HG03045 (cell line): Measurements from ENCODE around the gene IZUMO1.
"Not testable (repeated sequence)": the region's sequence is repeated elsewhere in the genome, so short reads cannot be mapped to it uniquely, and the experiment has no call there.

Experiments
- ATAC-seq: cut with Tn5 transposase; IDR thresholded peaks from one replicate; pipeline ENCODE4 v1.9.1; 2021; ENCODE audit warnings: mild to moderate bottlenecking, moderate library complexity; ENCODE audit not compliant: unreplicated experiment

IZUMO1 gene

GRCh38 chr19:48746738-48747575 is at the start of gene IZUMO1:
Gene IZUMO1 (minus strand): TSS chr19:48746909. CDS start chr19:48745859, 1,050 bp downstream.
- no peak for ATAC-seq

DNA sequence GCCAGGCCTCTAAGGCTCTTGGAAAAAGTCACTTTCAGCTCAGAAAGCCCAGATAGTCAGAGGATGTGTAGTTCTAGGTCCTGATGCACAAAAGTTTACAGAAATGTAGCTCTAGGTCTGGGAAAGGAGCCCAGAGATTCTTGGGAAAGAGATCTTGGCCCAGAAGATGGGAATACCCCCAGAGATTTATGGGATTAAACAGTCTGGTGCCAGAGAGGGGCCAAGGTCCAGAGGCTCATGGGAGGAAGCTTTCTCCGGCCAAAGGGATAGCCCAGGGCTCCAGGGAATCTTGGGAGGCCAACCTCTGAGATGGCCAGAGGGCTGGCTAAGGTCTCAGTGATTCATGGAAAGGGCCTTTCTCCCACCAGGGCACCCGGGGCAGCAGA is 49.0 kb upstream of the IZUMO1 start:
- ATAC-seq = no peak

DNA sequence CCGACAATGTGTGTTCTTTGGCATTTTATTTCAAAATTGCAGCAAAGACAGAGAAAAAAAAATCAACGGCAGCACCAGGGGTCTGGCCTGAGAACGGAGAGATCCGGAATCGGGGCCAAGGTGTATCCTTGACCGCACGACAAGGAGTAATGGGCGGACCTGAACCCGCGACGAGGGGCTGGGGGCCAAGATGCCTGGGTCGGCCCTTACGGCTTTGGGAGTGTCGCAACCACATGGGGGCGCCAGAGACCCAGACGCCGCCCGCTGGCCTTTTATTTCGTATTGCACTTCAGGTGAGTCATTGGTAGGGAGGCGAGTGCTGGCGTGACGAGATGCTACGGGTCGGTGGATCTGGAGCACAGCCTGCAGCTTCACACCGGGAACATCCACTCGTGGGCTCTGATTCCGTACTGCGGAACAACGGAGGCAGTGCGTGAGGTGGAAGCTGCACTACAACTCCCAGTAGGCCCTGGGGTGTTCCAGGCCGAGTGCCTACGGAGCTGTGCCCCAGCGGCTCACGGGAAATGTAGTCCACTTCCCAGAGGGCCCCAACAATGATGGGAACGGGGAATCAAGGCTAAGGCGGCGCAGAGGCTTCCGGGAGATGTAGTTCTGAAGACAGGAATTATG is 48.5 kb upstream of the IZUMO1 start:
- peak; percentile 70 for ATAC-seq

GRCh38 chr19:48794291-48794690 is 47.6 kb upstream of the IZUMO1 start:
- no peak for ATAC-seq

DNA sequence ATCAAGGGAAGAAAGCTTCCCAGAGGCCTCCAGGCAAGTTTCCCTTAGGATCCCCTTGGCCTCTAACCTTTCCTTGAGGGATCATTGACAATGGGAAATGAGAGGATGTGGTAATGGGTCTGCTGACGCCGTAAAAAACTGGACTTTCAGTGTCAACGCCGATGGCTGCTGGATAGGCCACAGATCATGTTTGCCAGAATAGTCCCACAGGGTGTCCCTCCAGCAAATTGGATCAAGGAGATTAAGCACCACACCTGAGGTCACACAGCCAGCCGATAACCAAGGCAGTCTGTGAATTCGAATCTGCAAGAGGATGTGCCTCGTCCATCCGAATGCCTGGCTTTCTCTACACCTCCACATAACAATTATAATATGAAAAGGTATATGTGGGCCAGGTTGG is 46.6 kb upstream of the IZUMO1 start:
- no peak for ATAC-seq

- not testable (repeated sequence) for ATAC-seq
Observed at GRCh38 chr19:48787331-48787730, 40.6 kb upstream of the IZUMO1 start.

DNA sequence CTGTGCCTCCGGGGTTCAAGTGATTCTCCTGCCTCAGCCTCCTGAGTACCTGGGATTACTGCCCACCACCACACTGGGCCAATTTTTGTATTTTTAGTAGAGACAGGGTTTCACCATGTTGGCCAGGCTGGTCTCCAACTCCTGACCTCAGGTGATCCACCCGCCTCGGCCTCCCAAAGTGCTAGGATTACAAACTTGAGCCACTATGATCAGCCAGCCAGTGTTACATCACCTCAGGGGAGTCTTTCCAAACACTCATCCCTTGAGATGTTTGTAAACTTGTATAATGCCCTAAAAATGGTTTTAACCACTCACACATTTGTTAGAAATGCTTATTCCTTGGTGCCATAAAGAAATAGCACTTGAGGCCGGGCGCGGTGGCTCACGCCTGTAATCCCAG is 39.7 kb upstream of the IZUMO1 start:
- not testable (repeated sequence) for ATAC-seq

- no peak for ATAC-seq
Observed at GRCh38 chr19:48784527-48784926, 37.8 kb upstream of the IZUMO1 start.

DNA sequence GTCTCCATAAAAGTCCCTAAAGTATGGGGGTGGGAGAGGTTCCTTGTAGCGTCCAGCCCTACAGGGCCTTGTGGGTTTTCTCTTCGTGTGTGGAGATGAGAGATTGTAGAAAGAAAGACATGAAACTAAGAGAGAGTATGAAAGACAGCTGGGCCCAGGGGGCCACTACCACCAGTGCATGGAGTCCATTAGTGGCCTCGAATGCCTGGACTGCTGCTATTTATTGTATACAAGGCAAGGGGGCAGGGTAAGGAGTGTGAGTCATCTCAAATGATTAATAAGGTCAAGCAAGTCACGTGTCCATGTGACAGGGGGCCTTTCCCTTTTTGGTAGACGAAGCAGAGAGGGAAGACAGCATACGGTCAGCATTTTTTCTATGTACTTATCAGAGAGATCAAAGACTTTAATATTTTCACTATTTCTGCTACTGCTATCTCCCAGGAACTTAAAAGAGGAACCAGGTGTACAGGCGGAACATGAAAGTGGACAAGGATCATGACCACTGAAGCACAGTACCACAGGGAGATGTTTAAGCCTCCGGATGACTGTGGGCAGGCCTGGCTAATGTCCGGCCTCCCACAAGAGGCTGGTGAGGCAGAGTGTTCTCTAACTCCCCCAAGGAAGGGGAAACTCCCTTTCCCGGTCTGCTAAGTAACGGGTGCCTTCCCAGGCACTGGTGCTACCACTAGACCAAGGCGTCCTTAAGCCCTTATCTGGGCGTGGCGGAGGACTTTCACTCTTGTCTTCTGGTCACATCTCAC is 34.1 kb upstream of the IZUMO1 start:
- ATAC-seq = no peak

DNA sequence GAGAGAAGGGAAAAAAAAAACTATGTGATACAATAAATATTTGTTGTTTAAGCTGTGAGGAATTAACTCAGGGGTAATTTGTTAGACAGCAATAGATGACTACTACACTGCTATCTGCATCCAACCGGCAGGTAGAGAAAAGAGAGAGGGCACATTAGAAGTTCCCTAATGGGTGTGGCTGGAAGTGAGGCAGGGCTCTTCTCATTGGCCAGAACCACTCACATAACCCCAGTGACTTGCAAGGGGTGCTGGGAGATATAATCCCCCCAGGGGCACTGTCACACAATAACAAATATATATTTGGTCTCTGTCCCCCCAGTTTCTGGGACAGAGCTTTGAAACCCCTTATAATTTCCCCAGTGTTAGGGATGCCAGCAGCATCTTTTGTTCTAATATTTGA is 32.9 kb upstream of the IZUMO1 start:
- no peak for ATAC-seq

GRCh38 chr19:48777720-48778119 is 31.0 kb upstream of the IZUMO1 start:
- no peak for ATAC-seq

DNA sequence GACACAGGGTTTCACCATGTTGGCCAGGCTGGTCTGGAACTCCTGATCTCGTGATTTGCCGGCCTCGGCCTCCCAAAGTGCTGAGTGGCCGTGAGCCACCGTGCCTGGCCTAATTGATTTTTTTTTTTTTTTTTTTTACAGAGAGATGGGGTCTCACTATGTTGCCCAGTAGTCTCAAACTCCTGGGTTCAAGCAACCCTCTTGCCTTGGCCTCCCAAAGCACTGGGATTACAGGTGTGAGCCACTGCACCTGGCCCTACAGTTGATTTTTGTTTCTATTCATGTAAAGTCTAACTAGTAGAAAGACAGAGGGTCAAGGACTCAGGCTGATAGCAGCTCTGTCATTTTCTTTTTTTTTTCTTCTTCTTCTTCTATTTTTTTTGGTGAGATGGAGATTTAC is 30.4 kb upstream of the IZUMO1 start:
- no peak for ATAC-seq

GRCh38 chr19:48772503-48772953 is 25.8 kb upstream of the IZUMO1 start:
- no peak for ATAC-seq

DNA sequence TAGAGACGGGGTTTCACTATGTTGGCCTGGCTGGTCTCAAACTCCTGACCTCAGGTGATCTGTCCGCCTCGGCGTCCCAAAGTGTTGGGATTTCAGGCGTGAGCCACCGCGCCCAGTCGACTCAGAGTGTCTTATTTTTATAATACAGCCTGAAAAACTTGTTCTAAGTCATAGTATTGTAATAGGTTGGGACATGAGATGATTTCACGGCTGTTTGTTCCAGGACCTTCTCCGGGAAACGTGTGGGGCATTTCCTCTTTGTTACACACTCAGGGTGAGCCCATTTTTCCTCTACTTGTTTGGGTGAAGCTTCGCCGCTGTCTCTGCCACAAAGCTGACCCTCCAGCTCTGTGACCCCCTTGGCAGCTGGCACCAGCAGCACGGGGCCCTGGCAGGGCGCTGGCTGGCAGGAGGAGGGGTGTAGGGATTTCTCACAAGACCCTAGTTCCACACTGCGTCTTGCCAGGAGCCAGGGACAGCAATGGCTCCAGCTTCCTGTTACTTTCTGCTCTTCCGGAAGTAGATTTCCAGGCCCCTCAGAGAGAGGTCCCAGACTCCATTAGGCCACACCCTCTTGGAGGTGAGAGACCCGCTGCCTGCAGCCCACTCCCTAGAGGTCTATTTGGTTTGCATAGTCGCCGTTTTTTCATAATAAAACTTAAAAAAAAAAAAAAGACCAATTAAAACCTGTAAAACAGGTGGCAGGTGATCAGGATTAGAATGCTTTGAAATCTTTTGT is 24.2 kb upstream of the IZUMO1 start:
- ATAC-seq = no peak

- ATAC-seq = no peak
Observed at GRCh38 chr19:48770266-48770665, 23.6 kb upstream of the IZUMO1 start.

DNA sequence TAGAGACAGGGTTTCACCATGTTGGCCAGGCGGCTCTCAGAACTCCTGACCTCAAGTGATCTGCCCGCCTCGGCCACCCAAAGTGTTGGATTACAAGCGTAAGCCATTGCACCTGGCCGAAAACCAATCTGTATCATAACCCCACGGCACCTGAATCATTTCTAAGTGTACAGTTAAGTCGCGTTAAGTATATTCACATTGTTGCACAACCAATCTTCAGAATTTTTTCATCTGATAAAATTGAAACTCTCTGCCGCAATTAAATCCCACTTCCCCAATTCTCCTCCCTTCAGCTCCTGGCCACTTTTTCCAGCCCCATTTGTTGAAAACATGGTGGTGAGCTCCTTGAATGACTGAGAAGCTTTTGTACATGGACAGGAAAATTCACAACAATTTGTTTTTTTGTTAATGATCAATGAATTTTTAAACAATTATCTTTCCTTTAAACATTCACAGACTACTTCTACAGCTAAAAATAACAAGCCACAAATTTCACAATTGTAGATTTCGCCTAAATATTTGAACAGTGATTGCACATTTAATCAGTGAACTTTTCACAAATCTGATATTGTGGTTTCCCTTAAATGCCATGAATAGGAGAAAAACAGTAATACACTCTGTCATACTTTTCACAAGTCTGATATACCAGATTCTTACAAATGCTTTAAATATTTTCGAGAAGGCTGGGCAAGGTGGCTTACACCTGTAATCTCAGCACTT is 22.4 kb upstream of the IZUMO1 start:
- no peak for ATAC-seq

GRCh38 chr19:48768171-48768753 is 21.6 kb upstream of the IZUMO1 start:
- ATAC-seq = not testable (repeated sequence)

DNA sequence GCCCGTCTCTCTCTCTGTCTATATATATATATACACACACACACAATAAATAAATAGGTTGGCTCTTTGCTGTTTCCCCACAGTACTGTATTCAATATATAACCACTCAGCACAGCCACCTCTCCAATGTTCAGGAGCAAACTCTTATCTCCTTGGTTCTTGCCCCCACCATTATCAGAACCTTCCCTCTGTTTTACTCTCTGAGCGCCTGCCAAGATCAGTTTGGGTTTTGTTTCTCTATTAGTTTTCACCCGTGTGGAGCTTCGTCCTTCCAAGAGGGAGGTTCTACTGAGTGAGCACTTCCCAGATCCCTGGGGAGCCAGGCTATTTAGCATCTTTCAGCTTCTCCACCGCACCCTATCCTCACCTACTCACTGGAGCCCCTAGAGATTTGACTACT is 19.1 kb upstream of the IZUMO1 start:
- not testable (repeated sequence) for ATAC-seq

DNA sequence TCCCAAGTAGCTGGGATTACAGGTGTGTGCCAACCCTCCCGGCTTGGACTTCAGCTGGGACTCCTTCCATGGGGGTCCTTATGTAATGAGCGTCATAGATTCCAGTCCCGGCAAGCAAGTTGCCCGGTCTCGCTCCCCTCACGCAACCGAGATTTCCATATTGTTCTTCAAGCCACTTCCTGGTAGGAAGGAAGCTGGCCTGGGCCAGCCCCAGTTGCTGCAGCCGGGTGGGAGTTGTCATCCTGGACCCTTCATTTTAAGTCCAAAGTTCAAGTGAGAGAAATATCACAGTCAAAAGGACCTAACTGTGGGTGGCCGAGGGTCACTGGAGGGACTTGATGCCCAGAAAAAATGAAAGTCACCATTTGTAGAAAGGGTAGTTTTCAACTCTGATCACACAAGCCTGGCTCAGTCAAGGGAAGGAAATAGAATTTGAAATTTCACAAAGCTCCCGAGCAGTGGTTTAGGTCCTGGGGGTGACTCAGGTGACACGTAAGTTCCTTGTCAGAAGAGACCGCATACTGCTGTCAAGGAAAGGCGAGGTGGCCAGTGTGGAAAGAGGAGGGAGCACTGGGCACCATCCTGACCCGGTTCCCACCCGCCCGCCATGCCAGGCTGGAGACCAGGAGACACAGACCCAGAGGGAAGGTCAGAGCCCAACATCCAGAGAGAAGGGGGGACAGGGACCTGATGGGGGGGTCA is 13.9 kb upstream of the IZUMO1 start:
- no peak for ATAC-seq
